CD4-positive, alpha-beta T cell treated with Interleukin-4 for 1 hour (primary cell): ENCODE data around the gene MAPK11.
"Not testable (repeated sequence)": the region's sequence is repeated elsewhere in the genome, so short reads cannot be mapped to it uniquely, and the experiment has no call there.

ENCODE experiments used
- DNase-seq, 2 donors: peaks; one replicate each; pipeline ENCODE4 v3.0.0-alpha.2; 2020 to 2022

Gene MAPK11

GRCh38 chr22:50275181-50276055, 5.2 kb upstream of the MAPK11 start:
- DNase-seq: no peak

GRCh38 chr22:50274771-50275170, 4.6 kb upstream of the MAPK11 start:
- no peak for DNase-seq

GRCh38 chr22:50274311-50274710, 4.1 kb upstream of the MAPK11 start:
- DNase-seq: peak; percentile 57 to 61

- not testable (repeated sequence) for DNase-seq
These were observed 3.6 kb upstream of the MAPK11 start for GRCh38 chr22:50273781-50274180.

GRCh38 chr22:50273352-50273751, 3.2 kb upstream of the MAPK11 start:
- not testable (repeated sequence) for DNase-seq

- DNase-seq: no peak
These were observed 2.0 kb upstream of the MAPK11 start for GRCh38 chr22:50272044-50272802.

GRCh38 chr22:50271519-50271970, 1.4 kb upstream of the MAPK11 start:
- DNase-seq: peak; percentile 56 to 68

- peak; percentile 65 to 73 for DNase-seq
These were observed 650 bp upstream of the MAPK11 start for GRCh38 chr22:50270666-50271394.

- no peak for DNase-seq
These were observed 609 bp downstream of the MAPK11 start for GRCh38 chr22:50269573-50269969.

- no peak for DNase-seq
These were observed 1.5 kb downstream of the MAPK11 start for GRCh38 chr22:50268655-50269113.

GRCh38 chr22:50267591-50268390, 2.4 kb downstream of the MAPK11 start:
- DNase-seq: peak; percentile 58 to 62

GRCh38 chr22:50266994-50267393, 3.2 kb downstream of the MAPK11 start:
- DNase-seq: no peak

GRCh38 chr22:50264946-50265669, 5.1 kb downstream of the MAPK11 start:
- DNase-seq: no peak

GRCh38 chr22:50264104-50264745, 6.0 kb downstream of the MAPK11 start:
- DNase-seq: no peak

- DNase-seq: no peak
These were observed 7.1 kb downstream of the MAPK11 start for GRCh38 chr22:50262973-50263617.

GRCh38 chr22:50262460-50262911, 7.7 kb downstream of the MAPK11 start:
- no peak for DNase-seq

- DNase-seq: no peak
These were observed 8.3 kb downstream of the MAPK11 start, which contains the start of gene MAPK12 for GRCh38 chr22:50261615-50262459. TSS of gene MAPK12 (minus strand) at chr22:50261683. CDS start at chr22:50261509, 174 bp downstream.

GRCh38 chr22:50260801-50261614, 9.2 kb downstream of the MAPK11 start:
- no peak for DNase-seq
